GM18861 (cell line): ENCODE measurements around the gene FADS1.

Experiments
- ATAC-seq: cut with Tn5 transposase; IDR thresholded peaks from one replicate; pipeline ENCODE4 v1.9.1; 2021; ENCODE audit not compliant: unreplicated experiment

FADS1 gene

GRCh38 chr11:61778920-61779650, 37.7 kb downstream of the FADS1 start:
- no peak for ATAC-seq

DNA sequence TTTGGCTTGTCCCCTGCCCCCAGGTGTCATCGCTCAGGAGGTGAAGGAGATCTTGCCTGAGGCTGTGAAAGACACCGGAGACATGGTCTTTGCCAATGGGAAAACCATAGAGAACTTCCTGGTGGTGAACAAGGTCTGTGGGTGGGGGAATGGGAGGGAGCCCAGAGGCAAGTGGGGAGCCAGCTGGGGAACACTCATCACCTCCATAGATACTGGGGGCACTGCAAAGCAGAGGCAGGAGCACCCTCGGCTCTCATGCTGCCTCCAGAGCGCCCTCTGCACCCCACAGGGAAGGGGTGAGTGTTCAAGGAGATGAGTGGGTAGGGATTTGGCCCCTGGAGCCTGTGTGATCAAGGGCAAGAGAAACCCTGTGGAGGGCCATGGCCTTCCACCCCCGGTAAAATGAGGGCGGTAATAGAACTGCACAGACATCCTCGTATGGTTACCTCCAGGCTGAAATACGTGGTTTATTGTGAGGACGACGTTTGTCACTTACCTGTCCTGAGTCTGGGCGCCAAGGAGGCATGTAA, 38.4 kb downstream of the FADS1 start:
- no peak for ATAC-seq

- ATAC-seq = no peak
Measured at GRCh38 chr11:61777234-61778090, 39.3 kb downstream of the FADS1 start.

DNA sequence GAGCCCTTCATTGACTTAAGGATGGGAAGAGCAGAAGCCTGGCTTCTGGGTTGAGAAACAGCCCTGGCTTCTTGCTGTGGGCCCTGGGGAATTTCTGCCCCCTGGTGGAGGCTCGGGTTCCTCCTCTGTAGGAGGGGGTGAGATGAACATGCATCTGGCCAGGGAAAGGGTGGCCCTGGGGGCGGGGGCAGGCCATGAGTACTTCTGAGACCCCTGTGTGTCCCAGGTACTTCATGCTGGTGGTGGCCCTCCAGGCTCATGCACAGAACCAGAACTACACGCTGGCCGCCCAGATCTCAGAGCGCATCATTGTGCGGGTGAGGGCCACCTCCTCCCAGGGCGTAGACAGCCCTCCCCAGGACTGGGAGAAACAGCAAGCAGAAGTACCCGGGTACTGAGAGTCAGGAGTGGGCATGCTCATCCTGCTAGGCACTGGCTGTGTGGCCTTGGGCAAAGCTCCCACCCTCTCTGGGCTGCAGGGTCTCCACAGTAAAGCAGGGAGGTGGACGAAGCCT, 40.2 kb downstream of the FADS1 start:
- no peak for ATAC-seq

- no peak for ATAC-seq
Measured at GRCh38 chr11:61775606-61776554, 40.9 kb downstream of the FADS1 start.

- ATAC-seq = no peak
Measured at GRCh38 chr11:61775106-61775505, 41.7 kb downstream of the FADS1 start.

DNA sequence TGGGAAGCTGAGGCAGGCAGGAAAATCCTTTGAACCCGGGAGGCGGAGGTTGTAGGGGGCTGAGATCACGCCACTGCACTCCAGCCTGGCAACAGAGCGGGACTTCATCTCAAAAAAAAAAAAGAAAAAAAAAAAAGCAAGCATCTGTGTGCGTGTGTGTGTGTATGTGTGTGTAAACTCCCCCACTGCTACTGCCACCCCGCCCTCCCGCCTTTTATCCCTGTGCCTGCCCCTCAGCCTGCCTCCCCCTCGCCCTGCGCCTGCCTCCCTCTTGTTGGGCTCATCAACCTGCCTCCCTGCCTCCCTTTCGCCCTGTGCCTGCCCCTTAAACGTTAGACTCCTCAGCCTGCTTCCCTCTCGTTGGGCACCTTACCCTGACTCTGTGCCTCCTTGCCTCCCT, 42.4 kb downstream of the FADS1 start:
- no peak for ATAC-seq

DNA sequence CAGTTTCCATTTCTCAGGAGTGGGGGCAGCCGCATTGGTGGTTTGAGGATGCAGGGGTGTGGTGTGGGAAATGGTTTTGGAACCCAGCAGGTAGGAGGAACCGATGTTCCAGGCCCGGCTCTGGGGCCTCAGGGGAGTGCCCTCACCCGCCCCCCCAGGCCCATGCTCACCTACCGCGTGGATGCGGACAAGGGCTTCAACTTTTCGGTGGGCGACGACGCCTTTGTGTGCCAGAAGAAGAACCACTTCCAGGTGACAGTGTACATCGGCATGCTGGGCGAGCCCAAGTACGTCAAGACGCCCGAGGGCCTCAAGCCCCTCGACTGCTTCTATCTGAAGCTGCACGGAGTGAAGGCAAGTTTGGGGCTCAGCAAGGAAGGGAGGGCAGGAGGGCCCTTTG, 43.0 kb downstream of the FADS1 start:
- ATAC-seq = no peak

GRCh38 chr11:61773356-61773755, 43.4 kb downstream of the FADS1 start:
- no peak for ATAC-seq

DNA sequence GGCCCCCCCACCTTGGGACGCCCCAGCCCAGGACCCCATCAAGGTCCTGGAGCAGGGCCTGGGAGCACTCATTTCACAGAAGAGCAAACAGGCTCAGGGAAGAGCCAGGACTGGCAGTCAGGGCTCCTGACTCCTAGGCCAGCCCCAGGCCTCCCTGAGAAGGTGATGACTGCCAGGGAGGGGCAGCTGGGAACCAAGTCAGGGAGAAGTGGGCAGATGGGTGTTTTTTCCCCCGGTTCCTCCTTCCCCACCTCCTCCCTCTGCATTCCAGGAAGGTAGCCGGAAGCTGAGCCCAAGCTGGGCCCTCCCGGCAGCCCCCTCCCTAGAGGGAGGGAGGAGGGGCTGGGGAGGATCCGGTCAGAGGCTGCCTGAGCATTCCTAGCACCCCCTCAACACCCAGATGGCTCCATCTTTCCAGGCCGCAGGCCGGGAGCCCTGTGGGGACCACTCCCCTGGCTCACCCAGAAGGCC, 44.8 kb downstream of the FADS1 start:
- ATAC-seq = no peak

GRCh38 chr11:61771195-61771894, 45.5 kb downstream of the FADS1 start:
- no peak for ATAC-seq

DNA sequence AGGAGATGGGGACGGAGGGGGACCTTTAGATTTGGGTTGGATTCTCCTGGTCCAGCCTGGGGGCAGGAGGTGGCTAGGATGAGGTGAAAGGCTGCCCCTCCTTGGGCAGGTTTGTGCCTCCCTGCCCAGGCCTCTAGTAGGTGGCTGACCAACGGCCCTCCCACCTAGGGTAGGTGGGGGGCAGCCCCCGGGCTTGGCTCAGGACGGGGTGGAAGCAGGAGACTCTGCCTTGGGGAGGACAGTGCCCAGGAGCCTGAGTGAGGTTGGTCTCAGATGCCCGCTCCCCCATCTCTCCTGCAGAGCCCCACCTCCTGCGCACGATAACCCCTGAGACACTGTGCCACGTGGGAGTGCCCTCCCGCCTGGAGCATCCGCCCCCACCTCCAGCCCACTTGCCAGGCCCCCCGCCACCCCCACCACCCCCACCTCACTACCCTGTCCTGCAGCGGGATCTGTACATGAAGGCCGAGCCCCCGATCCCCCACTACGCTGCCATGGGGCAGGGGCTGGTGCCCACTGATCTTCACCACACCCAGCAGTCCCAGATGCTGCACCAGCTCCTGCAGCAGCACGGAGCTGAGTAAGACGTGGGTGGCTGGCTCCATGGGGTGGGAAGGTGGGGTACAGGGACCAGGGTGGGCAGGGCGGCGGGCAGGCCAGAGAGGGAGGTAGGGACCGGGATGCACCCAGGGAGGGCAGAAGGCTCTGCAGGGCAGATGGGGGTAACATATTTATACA, 46.7 kb downstream of the FADS1 start:
- ATAC-seq = no peak

DNA sequence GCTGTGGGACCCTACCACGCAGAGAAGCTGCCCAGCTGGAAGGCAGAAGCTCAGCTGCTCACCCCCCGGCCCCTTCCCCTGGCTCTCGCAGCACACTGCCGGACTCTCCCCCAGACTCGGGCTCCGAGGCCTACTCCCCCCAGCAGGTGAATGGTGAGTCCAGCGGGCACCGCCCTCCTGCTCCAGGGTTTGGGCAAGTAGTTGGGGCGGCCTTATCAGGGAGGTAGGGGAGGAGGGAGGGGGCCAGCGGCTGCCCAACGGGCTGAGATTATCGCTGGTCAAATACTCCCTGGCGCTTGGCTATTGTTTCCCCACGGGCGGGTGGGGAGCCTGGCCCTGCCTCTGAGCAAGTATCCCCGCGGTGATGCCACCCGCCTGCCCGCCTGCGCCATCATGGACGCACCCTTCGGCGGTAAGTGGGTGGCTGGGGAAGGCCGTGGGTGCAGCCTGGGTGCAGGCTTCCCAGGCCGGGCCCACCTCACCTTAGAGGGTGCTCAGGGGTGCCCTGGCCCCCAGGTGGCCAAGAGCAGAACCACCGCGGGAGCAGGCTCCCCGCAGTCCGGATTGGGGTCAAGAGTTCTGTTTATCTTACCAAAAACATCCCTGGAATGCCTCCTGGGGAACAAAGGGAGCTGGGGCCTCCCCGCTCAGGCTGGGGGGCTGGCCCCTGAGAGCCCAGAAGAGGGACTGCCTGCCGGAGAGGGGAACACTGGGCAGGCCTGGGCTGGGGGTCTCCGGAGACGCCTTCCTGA, 47.5 kb downstream of the FADS1 start:
- ATAC-seq = no peak

- ATAC-seq = no peak
Measured at GRCh38 chr11:61768376-61769076, 48.3 kb downstream of the FADS1 start.

DNA sequence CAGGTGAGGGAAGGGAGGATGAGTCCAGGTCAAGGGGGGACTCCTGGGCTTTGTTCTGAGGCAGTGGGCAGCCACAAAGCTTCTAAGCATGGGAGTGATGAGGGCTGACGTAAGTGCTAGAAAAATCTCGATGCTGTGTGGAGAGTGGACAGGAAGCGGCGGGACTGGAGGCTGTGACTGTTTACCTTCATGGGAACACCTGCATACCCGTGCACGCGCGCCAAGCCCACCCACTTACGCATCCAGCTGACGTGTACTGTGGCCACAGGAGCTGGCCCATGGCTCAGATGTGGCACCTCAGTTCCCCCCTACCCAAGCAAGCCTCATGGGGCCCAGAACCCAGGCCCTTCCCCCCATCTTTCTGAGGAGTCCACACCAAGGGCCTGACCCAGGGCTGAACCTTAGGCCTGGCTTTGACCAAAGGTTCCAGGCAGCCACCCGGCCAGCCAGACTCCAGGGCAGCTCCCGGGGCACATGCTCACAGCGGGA, 50.4 kb downstream of the FADS1 start:
- ATAC-seq = no peak

GRCh38 chr11:61765550-61766253, 51.1 kb downstream of the FADS1 start:
- no peak for ATAC-seq

- no peak for ATAC-seq
Measured at GRCh38 chr11:61764606-61765260, 52.1 kb downstream of the FADS1 start.
